GM12865 (cell line): Measurements from ENCODE around the gene RPL11.
"Not testable (repeated sequence)": the region's sequence is repeated elsewhere in the genome, so short reads cannot be mapped to it uniquely, and the experiment has no call there.

Experiments
- DNase-seq: peaks from one replicate; pipeline ENCODE4 v3.0.0; 2010; ENCODE audit warnings: low read depth
- H3K4me3 ChIP-seq: 2 replicates; pipeline ENCODE4 v1.5.1; 2011; ENCODE audit warnings: mild to moderate bottlenecking, low read depth, low read length, control low read depth
- TF ChIP-seq, protein P1 (sequence below): IDR thresholded peaks from 2 replicates; pipeline ENCODE4 v1.5.1; 2011; ENCODE audit warnings: low read length, control low read depth, low read depth, inconsistent platforms; ENCODE audit not compliant: insufficient read depth; ENCODE audit errors: missing control alignments

Gene RPL11

DNA sequence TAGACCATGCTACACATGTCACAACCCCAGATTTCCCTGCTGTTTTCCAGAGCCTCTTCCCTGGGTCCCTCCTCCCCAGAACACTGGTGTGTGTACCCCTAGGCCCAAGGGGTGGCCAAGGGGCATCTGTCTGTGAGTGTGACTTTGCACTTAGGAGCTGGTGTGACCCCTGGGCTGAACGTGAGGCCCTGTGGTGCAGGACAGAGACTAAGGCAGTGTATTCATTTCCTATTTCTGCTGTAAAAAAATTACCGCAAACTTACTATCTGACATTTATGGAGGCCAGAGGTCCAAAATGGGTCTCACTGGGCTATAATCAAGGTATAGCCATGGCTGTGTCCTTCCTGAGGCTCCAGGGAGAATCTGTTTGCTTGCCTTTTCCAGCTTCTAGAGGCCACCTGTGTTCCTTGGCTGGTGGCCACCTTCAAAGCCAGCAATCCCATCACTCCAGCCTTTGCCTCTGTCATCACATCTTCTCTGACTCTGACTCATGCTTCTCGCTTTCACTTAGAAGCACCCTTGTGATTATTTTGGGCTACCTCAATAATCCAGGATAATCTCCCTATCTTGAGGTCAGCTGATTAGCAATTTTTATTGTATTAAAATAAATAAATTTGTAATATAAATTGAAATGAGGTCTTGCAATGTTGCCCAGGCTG is 27.7 kb downstream of the RPL11 start:
- DNase-seq: peak; percentile 73
- TF ChIP-seq, protein P1, sequence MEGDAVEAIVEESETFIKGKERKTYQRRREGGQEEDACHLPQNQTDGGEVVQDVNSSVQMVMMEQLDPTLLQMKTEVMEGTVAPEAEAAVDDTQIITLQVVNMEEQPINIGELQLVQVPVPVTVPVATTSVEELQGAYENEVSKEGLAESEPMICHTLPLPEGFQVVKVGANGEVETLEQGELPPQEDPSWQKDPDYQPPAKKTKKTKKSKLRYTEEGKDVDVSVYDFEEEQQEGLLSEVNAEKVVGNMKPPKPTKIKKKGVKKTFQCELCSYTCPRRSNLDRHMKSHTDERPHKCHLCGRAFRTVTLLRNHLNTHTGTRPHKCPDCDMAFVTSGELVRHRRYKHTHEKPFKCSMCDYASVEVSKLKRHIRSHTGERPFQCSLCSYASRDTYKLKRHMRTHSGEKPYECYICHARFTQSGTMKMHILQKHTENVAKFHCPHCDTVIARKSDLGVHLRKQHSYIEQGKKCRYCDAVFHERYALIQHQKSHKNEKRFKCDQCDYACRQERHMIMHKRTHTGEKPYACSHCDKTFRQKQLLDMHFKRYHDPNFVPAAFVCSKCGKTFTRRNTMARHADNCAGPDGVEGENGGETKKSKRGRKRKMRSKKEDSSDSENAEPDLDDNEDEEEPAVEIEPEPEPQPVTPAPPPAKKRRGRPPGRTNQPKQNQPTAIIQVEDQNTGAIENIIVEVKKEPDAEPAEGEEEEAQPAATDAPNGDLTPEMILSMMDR: no peak
- peak overlapping the region; percentile 25 for H3K4me3 ChIP-seq

DNA sequence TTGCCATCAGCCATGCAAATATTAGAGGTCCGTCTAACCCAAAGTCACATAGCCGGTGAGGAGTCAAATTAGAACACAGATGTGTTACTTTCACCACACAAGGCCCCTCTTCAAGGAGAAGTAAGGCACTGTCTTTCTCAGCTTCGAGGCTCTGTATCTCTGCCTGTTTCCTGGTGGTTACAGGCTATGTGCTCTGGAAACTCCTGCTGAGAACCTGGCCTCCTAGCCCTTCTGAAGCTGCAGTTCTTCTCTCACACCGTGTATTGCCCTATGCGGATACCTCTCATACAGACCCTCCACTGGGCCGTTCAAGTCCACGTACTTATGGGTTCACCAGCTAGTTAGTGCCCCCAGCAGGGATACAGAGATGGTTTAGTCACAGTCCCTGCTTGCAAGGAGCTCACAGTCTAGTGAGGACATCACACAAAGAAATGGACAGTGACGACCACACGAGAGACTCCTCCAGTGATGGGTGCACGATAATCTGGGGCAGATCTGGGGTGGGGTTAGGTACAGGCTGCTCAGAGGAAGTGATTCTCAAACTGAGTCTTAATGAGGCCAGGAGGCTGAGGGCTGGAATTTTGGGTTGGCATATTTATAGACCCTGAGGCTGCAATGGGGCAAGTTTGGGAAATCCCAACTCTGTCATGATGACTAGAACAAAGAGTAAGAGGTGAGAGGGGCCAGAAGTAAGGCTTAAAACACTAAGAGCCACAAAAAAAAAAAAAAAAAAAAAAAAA is 28.8 kb downstream of the RPL11 start:
- peak overlapping the region; percentile 42 for H3K4me3 ChIP-seq
- DNase-seq: peak; percentile 93
- TF ChIP-seq, protein P1: no peak

DNA sequence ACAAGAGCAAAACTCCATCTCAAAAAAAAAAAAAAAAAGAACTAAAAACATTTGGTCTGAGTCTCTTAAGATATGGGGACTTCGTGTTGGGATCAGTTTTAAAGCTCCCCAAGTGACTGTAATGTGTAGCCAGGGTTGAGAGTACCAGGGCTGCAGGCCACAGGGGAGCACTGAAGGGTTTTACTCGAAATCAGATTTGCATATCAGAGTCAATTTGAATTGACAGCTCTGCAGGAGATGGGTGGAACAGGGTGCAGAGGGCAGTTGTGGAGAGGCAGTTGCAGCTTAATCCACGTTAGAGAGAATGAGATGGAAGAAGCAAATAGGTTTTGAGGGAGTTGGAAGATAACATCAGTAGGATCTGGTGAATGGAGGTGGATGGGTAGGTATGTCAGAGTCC is 31.0 kb downstream of the RPL11 start:
- TF ChIP-seq, protein P1: no peak
- peak; percentile 85 for DNase-seq
- H3K4me3 ChIP-seq: peak overlapping the region; percentile 15

DNA sequence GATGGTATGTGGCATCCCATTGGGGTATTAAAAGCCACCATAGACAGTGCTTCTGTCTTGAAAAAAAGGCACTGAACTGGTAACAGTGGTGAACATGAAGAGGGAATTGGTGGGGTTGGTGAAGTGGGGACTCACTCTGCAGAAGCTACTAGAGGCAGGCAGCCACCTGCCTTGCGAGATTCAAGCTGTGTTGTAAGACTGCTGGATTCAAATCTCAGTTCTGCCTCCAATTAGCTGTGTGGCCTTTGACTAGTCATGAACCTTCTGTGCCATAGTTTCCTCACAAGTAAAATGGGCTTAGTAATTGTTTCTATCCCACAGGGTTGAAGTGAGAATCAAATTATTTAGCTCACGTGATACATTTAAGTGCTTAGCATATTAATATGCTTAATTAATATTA is 35.1 kb downstream of the RPL11 start:
- TF ChIP-seq, protein P1: no peak
- DNase-seq: peak; percentile 67
- H3K4me3 ChIP-seq: peak overlapping the region; percentile 30

DNA sequence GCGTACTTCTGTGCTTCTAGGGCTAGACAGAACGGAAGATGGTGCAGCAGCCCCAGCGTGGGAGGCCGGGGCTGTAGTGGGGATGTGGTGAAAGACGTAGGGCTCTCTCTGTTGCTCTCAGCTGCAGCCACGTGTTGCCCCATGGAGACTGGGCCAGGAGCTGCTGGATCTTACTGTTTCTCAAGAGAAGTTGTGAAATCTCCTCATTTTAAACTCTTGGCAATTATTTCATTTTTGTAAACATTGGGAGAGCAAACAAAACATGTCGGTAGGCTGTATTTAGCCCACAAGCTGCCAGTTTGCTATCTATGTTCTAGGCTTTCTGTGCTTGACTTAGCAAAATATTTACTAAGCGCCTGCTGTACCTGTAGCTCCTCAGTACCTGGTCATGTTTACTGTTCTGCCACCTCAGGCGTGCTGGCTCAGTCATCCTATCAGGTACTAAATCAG is 35.8 kb downstream of the RPL11 start:
- DNase-seq: peak; percentile 80
- TF ChIP-seq, protein P1: no peak
- peak overlapping the region; percentile 30 for H3K4me3 ChIP-seq

DNA sequence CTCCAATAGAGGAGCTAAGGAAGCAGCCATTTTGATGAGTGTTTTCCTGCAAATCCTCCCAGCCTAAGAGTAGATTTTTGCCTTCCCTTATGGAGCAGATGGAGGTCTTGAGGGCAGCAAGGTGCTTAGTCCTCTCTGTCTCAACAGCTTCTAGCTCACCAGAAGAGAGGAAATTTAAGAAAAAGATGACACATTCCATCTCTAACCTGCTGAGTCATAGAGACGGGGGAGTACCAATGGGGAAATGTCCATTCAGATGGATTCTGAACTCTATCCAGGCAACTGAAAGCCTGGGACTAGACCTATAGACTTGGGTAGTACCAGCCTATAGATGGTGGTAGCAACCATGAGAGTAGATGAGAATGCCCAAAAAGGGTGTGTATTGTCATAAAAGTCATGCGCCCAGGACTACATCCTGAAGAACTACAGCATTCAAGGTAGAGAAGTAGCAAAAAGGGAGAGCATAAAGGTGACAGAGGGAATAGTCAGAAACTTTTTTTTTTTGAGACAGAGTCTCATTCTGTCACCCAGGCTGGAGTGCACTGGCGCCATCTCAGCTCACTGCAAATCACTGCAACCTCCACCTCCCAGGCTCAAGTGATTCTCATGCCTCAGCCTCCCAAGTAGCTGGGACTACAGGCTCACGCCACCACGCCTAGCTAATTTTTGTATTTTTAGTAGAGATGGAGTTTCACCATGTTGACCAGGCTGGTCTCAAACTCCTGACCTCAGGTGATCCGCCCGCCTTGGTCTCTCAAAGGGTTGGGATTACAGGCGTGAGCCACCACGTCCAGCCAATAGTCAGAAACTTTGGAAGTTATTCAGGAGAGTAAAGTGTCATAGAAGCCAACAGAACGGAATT is 41.0 kb downstream of the RPL11 start:
- TF ChIP-seq, protein P1: no peak
- no peak overlapping the region for H3K4me3 ChIP-seq
- DNase-seq: no peak

DNA sequence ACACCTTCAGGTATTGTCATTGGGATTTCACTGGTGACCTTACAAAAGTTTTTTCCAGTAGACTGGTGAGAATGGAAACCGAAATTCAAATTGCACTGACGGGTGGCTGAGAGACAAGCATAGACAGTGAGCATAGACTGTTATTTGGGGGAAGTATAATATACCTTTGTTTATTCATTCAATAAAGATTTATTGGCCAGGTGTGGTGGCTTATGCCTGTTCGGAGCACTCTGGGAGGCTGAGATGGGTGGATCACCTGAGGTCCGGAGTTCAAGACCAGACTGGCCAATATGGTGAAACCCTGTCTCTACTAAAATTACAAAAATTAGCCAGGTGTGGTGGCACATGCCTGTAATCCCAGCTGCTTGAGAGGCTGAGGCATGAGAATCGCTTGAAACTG is 41.7 kb downstream of the RPL11 start:
- H3K4me3 ChIP-seq, DNase-seq: not testable (repeated sequence)
